HCT116 (cell line): ENCODE data around the gene CPNE9. TPM values are rescaled to one million over a fixed set of nuclear protein-coding genes. Genes with fewer than 3 reads are reported as not detected.

Source experiments
- ATAC-seq: fragments of 200-7000 bp; cut with Tn5 transposase; 2 replicates; pipeline ENCODE4 v1.9.1; 2020; ENCODE audit warnings: mild to moderate bottlenecking, moderate library complexity
- BruUV-seq: library from RNA; stranded (reverse); fragments of 400-500 nt; replicated peaks from 2 replicates; lab custom pipeline; 2021; lab: Mats Ljungman, UMichigan
- CTCF ChIA-PET: fragments of 300-600 bp; sonication (Branson Sonifier 250); formaldehyde crosslinking; loops from one replicate; lab custom pipeline; 2021; ENCODE audit warnings: antibody characterized with exemption; lab: Charles Lee
- POLR2A ChIA-PET: fragments of 300-600, 350-600 bp; sonication (Branson Sonifier 250); formaldehyde crosslinking; loops from one replicate; lab custom pipeline; 2021; ENCODE audit warnings: antibody characterized with exemption; lab: Charles Lee
- RAD21 ChIA-PET, 2 experiments: fragments of 300-600 bp; sonication (Branson Sonifier 250); formaldehyde crosslinking; loops; one replicate each; lab custom pipeline; 2023; ENCODE audit warnings: low total read pairs in 2 of 2; ENCODE audit not compliant: uncharacterized antibody in 2 of 2, unreplicated experiment in 2 of 2, low non-redundant PET in 1 of 2; lab: Charles Lee
- DNase-seq: peaks from one replicate; pipeline ENCODE4 v3.0.0-alpha.2; 2010; ENCODE audit warnings: low read depth, low spot score
- H2AFZ ChIP-seq: fragments of 200-600 bp; shearing (Covaris generic), sonication (generic); 2 replicates; pipeline ENCODE4 v1.6.1; 2017; ENCODE audit warnings: low read depth, mixed run types, mixed read lengths, antibody characterized with exemption, low read length; ENCODE audit not compliant: poor library complexity, severe bottlenecking
- H3K27ac ChIP-seq: 2 replicates; pipeline ENCODE4 v1.5.1; 2012; ENCODE audit warnings: low read depth, low read length
- H3K27me3 ChIP-seq: fragments of 200-600 bp; sonication (generic); 2 replicates; pipeline ENCODE4 v1.6.1; 2016; ENCODE audit warnings: mixed run types, low read length, mixed read lengths; ENCODE audit not compliant: insufficient read depth
- H3K36me3 ChIP-seq, 2 experiments: fragments of 200-500 bp in 1 of 2; fragments of 200-600 bp in 1 of 2; sonication (Bioruptor generic) in 1 of 2; sonication (generic) in 1 of 2; 2 replicates each; pipeline versions ENCODE4 v1.5.1 to v1.6.1; 2014 to 2016; ENCODE audit warnings: low read length in 2 of 2, inconsistent platforms in 1 of 2, mixed read lengths in 1 of 2, mixed run types in 1 of 2; ENCODE audit not compliant: insufficient read depth in 2 of 2, control insufficient read depth in 1 of 2
- H3K4me1 ChIP-seq, 2 experiments: fragments of 200-600 bp in 1 of 2; sonication (generic) in 1 of 2; 2 replicates each; pipeline versions ENCODE4 v1.5.1 to v1.6.1; 2012 to 2017; ENCODE audit warnings: low read length in 2 of 2, inconsistent platforms in 1 of 2, mild to moderate bottlenecking in 1 of 2, mixed read lengths in 1 of 2, mixed run types in 1 of 2, moderate library complexity in 1 of 2; ENCODE audit not compliant: insufficient read depth in 2 of 2, control insufficient read depth in 1 of 2
- H3K4me2 ChIP-seq: fragments of 200-600 bp; sonication (generic); 2 replicates; pipeline ENCODE4 v1.6.1; 2017; ENCODE audit warnings: mixed run types, low read length, mixed read lengths
- H3K4me3 ChIP-seq, 2 experiments: fragments of 200-600 bp in 1 of 2; sonication (generic) in 1 of 2; replicated peaks in 1 of 2; 2 replicates each; pipeline ENCODE4 v1.5.1; 2011 to 2016; ENCODE audit warnings: low read length in 2 of 2, control low read depth in 1 of 2, low read depth in 1 of 2, mild to moderate bottlenecking in 1 of 2, mixed read lengths in 1 of 2, mixed run types in 1 of 2
- H3K79me2 ChIP-seq: fragments of 200-600 bp; sonication (generic); 2 replicates; pipeline ENCODE4 v1.6.1; 2017; ENCODE audit warnings: mild to moderate bottlenecking, mixed run types, low read length, moderate library complexity, mixed read lengths; ENCODE audit not compliant: insufficient read depth
- H3K9ac ChIP-seq: fragments of 200-600 bp; sonication (generic); 2 replicates; pipeline ENCODE4 v1.6.1; 2016; ENCODE audit warnings: low read length, mixed read lengths
- H3K9me2 ChIP-seq: fragments of 200-600 bp; sonication (generic), shearing (Covaris generic); 2 replicates; pipeline ENCODE4 v1.6.1; 2017; ENCODE audit warnings: mixed run types, mild to moderate bottlenecking, moderate library complexity; ENCODE audit not compliant: insufficient read depth
- H3K9me3 ChIP-seq, 2 experiments: fragments of 200-500 bp in 1 of 2; fragments of 200-600 bp in 1 of 2; sonication (Bioruptor generic) in 1 of 2; sonication (generic) in 1 of 2; 2 replicates each; pipeline ENCODE4 v1.6.1; 2014 to 2017; ENCODE audit warnings: low read length in 2 of 2, mixed read lengths in 2 of 2, inconsistent platforms in 1 of 2, low read depth in 1 of 2, mild to moderate bottlenecking in 1 of 2, mixed run types in 1 of 2, moderate library complexity in 1 of 2; ENCODE audit not compliant: control insufficient read depth in 1 of 2, insufficient read depth in 1 of 2
- H4K20me1 ChIP-seq: fragments of 200-600 bp; sonication (generic), shearing (Covaris generic); 2 replicates; pipeline ENCODE4 v1.6.1; 2017; ENCODE audit warnings: mixed run types, mild to moderate bottlenecking, moderate library complexity; ENCODE audit not compliant: insufficient read depth
- ATF3 ChIP-seq: IDR thresholded peaks from 2 replicates; pipeline ENCODE4 v1.6.1; 2012
- EGR1 ChIP-seq: IDR thresholded peaks from 2 replicates; pipeline ENCODE4 v1.6.1; 2012; ENCODE audit warnings: low read depth
- ELF1 ChIP-seq: IDR thresholded peaks from 2 replicates; pipeline ENCODE4 v1.6.1; 2012; ENCODE audit warnings: low read depth, borderline replicate concordance
- JUND ChIP-seq: IDR thresholded peaks from 2 replicates; pipeline ENCODE4 v1.6.1; 2012
- POLR2A ChIP-seq: IDR thresholded peaks from 2 replicates; pipeline ENCODE4 v1.7.0; 2011; ENCODE audit warnings: borderline replicate concordance; ENCODE audit not compliant: insufficient read depth, insufficient read length; ENCODE audit errors: extremely low read depth
- POLR2AphosphoS5 ChIP-seq: IDR thresholded peaks from 2 replicates; pipeline ENCODE4 v1.6.1; 2011; ENCODE audit warnings: mild to moderate bottlenecking, low read depth, low read length, moderate library complexity
- REST ChIP-seq: IDR thresholded peaks from 2 replicates; pipeline ENCODE4 v1.6.1; 2012; ENCODE audit warnings: low read depth
- TCF7L2 ChIP-seq: IDR thresholded peaks from 2 replicates; pipeline ENCODE4 v1.7.0; 2011; ENCODE audit warnings: borderline replicate concordance, inconsistent platforms; ENCODE audit not compliant: insufficient read depth, insufficient read length; ENCODE audit errors: extremely low read depth
- YY1 ChIP-seq: IDR thresholded peaks from 2 replicates; pipeline ENCODE4 v1.6.1; 2011; ENCODE audit warnings: low read length, low read depth, moderate library complexity, mild to moderate bottlenecking; ENCODE audit not compliant: insufficient replicate concordance; ENCODE audit errors: extremely low read depth
- ZBTB33 ChIP-seq: IDR thresholded peaks from 2 replicates; pipeline ENCODE4 v1.6.1; 2011; ENCODE audit warnings: mild to moderate bottlenecking, low read length, moderate library complexity; ENCODE audit not compliant: insufficient replicate concordance; ENCODE audit errors: extremely low read depth
- ZFX ChIP-seq: fragments of 450-650 bp; IDR thresholded peaks from 2 replicates; pipeline ENCODE4 v1.6.1; 2017
- intact Hi-C: fragments of 100-400 bp; cut with micrococcal nuclease; formaldehyde crosslinking; loops from 2 replicates; pipeline ENCODE4 v1.10.0; 2022
- total RNA-seq: library from RNA; stranded (reverse); gene quantifications from one replicate; pipeline ENCODE4 v1.2.1, GENCODE V29; 2021; ENCODE audit not compliant: unreplicated experiment

The CPNE9 gene
- total RNA-seq, 1 experiment from 2014 or later: 0.98 TPM

GRCh38 chr3:9697892-9698291 lies 5.7 kb upstream of the CPNE9 start:
- Histone ChIP-seq H3K9ac (no peak overlapping the region), H3K9me3 (no peaks in the 10 kb centered on the region), H3K27ac (no peak overlapping the region), H3K4me3 (no peak overlapping the region), H3K9me2 (no peaks in the 10 kb centered on the region), H3K27me3 (no peaks in the 10 kb centered on the region), H2AFZ (no peak overlapping the region), H3K36me3 (peaks cover 0 to 3% of the 10 kb centered on the region in 2 experiments; a peak in 1 of 4 replicates), H3K4me1 (no peaks in the 10 kb centered on the region), H3K79me2 (no peaks in the 10 kb centered on the region), H3K4me2 (no peak overlapping the region), H4K20me1 (no peaks in the 10 kb centered on the region)
- intact Hi-C loops: no loop called here
- ATAC-seq: no peak
- no TSS peak for BruUV-seq
- ChIA-PET RAD21 (no interaction called here), CTCF (interaction anchor here (0.8 kb wide), 1 partner anchor 18 kb away, joined by 3 read pairs; no protein-coding TSS in a partner anchor), POLR2A (no interaction called here)
- TF ChIP-seq ZFX: no peak
- TF ChIP-seq ZBTB33: no peak
- no peak for TF ChIP-seq EGR1
- no peak for TF ChIP-seq YY1
- TF ChIP-seq POLR2A: no peak
- TF ChIP-seq POLR2AphosphoS5: no peak
- no peak for TF ChIP-seq JUND
- no peak for TF ChIP-seq REST
- no peak for TF ChIP-seq ATF3
- no peak for TF ChIP-seq TCF7L2
- TF ChIP-seq ELF1: no peak
- no peak for DNase-seq
